CD4-positive, alpha-beta T cell treated with Interferon gamma for 1 hour (primary cell): ENCODE measurements around the gene MAPK1.
"Not testable (repeated sequence)": the region's sequence is repeated elsewhere in the genome, so short reads cannot be mapped to it uniquely, and the experiment has no call there.

ENCODE experiments used
- DNase-seq: peaks from one replicate; pipeline ENCODE4 v3.0.0-alpha.2; 2020

Gene MAPK1

DNA sequence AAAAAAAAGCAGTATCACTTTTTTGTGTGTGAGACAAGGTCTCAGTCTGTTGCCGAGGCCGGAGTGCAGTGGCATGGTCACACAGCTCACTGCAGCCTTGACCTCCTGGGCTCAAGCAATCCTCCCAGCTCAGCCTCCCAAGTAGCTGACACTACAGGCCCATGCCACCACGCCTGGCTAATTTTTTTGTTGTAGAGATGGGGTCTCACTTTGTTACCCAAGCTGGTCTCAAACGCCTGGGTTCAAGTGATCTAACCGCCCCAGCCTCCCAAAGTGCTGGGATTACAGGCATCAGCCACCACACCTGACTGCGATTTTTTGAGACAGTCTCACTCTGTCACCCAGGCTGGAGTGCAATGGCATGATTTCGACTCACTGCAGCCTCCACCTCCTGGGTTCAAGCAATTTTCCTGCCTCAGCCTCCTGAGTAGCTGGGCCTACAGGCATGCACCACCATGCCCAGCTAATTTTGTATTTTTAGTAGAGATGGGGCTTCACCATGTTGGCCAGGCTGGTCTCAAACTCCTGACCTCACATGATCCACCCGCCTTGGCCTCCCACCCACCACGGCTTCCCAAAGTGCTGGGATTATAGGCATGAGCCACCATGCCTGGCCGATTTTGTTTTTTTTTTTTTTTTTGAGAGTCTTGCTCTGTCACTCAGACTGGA, 147.1 kb downstream of the MAPK1 start:
- not testable (repeated sequence) for DNase-seq

DNA sequence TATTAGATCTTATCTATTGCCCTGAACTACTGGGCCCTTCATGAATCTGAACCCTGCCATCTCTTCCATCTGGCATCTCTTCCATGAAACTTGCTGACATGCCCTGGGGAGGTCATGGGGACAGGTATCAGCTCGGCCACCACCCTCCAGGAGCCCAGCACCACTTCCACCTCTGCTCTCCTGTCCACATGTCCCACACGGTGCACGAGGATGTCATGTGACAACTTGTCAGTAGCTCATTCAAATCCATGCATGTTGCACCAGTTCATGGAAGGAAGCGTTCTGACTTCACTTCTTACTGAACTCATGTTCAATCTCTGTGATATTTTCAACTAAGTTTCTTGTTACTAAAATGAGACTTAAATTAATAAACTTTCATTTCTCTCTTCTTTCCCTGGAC, 148.4 kb downstream of the MAPK1 start:
- DNase-seq, result no peak

DNA sequence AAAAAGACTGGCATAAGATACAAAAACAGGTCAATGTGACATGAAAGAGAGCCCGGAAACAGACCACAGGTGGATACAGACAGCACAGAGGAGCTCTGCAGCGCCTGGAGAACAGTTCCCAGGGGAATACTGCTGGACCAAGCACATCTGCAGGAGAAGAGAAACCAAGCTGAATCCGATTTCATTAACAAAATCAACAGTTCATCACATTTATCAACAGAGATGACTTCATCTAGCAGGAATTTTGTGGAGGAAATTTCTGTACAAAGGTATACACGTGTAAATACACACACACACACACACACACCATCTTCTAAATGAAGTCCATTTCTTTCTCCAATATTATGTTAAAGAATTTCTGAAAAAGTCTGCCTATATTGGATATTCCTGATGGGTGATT, 148.9 kb downstream of the MAPK1 start:
- DNase-seq, result no peak

DNA sequence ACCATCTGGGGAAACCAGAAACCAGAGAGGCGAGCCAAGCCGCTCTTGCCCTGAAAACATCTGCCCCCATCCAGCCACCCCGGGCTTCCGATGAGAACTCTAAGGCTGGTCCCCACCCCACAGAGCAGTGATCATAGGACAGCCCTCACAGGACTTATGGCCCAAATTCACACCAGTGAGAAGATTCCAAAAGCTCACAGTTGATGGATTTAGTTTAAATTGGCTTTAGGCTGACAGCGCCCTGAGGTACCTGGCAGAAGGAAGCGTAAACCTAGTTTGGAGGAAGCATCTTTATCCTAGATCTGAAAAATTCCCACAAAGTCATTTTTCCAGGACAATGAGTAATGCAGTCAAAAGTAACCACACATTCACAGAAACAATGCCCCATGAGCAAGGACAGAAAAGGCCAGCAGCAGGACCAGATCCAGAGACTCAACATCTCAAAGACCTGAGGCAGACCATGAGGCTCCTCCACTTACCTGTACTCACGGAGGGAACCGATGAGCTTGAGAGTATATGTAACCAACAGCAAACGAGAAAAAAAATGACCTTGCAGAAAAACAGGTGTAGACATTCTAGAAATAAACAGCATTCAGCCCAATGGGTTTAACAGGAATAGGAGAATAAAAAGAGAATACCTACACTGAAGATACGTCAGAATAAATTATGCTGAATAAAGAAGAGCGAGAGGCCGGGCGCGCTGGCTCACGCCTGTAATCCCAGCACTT, 150.9 kb downstream of the MAPK1 start:
- not testable (repeated sequence) for DNase-seq

DNA sequence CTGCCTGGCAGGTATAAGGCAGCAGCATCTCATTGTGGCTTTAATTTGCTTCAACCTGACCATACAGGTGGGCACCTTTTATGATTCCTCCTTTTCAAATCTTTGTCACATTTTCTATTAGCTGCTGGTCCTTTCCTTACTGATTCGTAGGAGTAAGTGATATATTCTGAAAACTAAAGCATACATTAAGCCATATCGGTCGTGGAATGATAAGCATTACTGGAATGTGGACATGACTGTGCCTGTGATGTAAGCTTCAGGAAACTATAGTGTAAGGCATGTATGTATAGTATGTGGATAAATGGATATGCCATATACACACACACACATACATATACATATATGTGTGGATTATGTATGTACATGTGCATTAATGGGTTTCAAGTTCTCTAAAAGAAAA, 152.7 kb downstream of the MAPK1 start:
- no peak for DNase-seq

DNA sequence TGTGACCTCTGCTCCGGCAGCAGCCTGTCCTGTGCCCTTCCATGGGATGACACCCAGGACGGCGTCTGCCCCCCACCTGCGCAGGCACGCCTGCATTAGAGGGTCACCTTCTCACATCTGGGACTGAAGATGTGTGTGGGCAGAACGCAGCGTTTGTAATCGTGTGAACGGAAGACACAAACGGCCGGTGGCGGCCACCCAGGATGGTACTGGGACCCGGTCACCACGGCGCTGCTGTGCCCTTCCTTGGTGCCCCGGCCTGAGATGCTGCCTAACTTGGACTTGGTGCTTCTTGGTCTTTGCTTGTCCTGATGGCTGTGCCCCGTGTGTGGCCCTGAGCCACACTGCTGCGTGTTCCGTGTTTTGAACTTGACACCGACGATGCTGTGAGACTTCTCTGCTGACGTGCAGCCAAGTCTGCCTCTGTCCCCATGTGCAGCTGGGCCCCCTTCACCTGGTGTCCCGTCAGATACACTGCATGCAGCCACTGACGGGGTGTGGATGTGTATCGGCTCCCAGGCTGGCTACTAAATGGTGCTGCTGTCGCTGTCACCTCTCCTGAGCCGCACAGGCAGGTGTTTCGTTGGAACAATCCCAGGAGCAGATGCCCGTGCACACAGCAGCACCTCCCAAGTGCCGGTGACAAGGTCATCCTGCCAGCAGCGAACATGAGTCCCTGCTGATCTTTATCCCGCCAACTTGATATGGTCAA, 153.2 kb downstream of the MAPK1 start:
- no peak for DNase-seq

DNA sequence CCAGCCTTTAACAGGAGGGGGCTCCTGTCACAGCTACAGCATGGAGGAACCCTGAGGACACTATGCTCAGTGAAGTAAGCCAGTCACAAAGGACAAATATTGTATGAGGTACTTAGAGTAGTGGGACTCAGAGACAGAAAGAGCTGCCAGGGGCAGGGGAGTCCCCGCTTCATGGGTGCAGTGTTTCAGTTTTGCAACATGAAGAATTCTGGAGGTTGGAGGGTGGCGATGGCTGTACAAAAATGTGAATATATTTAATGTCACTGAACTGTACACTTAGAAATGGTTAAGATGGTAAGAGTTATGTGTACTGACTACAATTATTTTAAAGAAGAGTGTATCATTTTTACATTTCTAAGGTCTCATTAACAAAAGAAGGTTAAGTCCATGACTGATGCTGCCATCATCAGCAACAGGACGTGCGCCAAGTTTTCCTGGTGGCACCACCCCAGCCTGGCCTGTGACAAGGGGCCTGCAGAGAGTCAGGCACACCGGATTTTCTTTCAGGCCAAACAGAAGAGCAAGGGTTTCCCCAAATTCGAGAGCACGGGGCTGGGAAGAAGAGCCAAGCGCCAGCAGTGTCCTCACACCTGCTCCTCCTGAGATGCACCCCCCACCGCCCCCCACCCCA, 153.9 kb downstream of the MAPK1 start:
- no peak for DNase-seq

DNA sequence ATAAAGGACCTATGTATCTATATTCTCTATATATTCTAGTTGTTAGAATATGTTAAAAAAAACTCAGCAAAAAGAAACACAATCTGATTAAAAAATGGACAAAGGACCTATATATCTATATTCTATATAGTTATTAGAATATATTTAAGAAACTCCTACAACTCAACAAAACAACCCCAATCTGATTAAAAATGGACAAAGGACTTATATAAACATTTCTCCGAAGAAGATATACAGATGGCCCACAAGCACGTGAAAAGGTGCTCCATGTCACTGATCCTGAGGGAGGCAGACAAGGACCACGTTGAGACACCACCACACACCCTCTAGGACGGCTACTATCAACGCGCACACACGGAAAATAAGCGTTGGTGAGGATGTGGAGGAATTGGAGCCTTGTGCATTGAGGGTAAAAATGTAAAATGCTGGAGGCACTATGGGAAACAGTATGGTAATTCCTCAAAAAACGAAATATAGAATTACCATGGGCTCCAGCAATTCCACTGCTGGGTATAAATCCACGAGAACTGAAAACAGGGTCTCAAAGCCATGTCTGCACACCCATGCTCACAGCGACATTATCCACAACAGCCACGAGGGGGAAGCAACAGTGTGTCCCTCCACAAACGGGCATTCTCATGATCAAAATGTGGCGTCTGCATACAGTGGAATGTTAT, 154.6 kb downstream of the MAPK1 start:
- DNase-seq, result peak; percentile 60

DNA sequence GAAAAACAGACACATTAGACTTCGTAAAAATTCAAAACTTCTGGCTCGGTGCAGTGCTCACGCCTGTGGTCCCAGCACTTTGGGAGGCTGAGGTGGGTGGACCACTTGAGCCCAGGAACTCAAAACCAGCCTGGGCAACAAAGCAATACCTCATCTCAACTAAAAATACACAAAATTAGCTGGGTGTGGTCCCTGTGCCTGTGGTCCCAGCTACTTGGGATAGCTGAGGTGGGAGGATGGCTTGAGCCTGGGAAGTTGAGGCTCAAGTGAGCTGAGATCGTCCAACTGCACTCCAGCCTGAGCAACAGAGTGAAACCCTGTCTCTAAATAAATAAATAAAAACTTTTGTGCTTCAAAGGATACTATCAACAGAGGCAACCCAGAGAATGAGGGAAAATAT, 155.6 kb downstream of the MAPK1 start:
- no peak for DNase-seq

DNA sequence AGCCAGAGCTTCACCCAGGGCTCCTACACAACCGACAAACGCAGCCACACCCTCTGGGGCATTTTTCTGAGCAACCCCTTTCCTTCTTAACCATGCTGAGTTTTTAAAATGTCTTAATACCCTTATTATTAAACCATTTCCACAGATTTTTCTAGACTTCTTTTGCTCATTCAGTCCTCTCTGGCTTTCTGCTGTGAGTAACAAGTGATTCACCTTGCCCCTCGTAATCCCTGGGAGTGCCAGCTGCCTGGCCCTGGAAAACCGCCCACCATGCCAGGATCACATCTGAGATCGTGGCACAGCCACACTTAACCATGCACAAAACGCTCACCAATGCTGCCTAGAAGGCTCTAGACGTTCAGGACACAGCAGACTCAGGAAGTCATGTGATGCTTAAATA, 157.3 kb downstream of the MAPK1 start:
- no peak for DNase-seq

DNA sequence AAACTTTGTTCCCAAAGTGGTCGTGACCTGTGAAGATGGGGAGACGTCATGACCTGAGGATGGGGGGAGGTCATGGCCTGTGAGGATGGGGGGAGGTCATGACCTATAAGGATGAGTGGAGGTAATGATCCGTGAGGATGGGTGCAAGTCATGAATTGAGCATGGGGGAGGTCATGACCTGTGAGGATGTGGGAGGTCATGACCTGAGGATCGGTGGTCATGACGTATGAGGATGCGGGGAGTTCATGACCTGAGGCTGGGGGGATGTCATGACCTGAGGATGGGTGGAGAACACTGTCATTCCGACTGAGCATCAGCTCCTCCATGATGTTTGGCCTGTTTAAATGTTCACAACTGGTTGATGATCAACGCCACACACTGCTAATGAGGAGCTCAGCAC, 157.8 kb downstream of the MAPK1 start:
- DNase-seq, result no peak

DNA sequence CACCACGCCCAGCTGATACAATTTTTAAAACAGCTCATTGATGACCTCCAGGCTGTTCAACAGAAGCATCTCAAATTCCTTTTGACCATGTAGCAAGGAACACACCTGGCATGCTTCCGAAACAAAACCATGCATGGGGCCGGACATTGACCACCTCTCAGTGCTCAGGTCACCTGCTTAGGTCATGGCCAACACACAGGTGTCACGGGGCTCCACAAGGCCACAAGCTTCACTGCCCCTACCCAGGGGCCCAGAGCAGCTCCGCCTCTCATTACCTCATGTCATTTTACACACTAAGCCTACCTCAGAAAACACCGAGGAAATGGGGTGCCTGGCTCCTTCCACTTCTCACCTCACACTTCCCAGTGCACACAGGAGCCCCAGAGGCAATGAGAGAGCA, 158.5 kb downstream of the MAPK1 start:
- DNase-seq, result no peak

DNA sequence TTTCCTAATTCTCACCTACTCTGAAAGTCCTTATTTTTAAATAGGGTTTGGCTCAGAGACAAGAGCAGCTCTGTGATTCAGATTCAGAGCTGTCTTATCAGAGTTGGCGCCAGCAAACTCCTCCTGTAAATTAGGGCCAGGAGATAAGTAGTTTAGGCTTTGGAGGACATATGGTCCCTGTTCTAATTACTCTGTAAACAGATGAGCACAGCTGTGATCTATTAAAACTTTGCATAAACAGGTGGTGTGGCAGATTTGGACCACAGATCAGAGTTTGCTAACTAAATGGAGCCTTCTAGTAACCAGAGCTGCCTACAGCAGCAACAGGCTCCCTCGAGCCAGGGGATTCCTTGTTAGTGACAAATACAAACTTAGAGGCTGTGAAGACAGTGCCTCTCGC, 159.8 kb downstream of the MAPK1 start:
- no peak for DNase-seq
